Bronchial epithelial cell (primary cell): ENCODE measurements around the gene RFLNA. TPM values are rescaled to one million over a fixed set of nuclear protein-coding genes. Genes with fewer than 3 reads are reported as not detected.

Source experiments
- DNase-seq: peaks from one replicate; pipeline ENCODE4 v3.0.0-alpha.2; 2010; ENCODE audit warnings: low read depth
- FAIRE-seq: peaks from 2 replicates; lab custom pipeline; 2011; peaks lifted over from hg19 to GRCh38; lab: Jason Lieb, UNC
- H3K27me3 ChIP-seq: 2 replicates; pipeline ENCODE4 v1.5.1; 2011; ENCODE audit warnings: low read length; ENCODE audit not compliant: control insufficient read depth, insufficient read depth
- H3K36me3 ChIP-seq: 2 replicates; pipeline ENCODE4 v1.5.1; 2011; ENCODE audit warnings: low read length; ENCODE audit not compliant: control insufficient read depth, insufficient read depth
- H3K4me3 ChIP-seq: 2 replicates; pipeline ENCODE4 v1.5.1; 2011; ENCODE audit warnings: mild to moderate bottlenecking, low read depth, low read length, control low read depth
- CTCF ChIP-seq: IDR thresholded peaks from 2 replicates; pipeline ENCODE4 v1.5.1; 2011; ENCODE audit warnings: mild to moderate bottlenecking, moderate library complexity, low read length, control low read depth, inconsistent platforms; ENCODE audit not compliant: insufficient read depth, severe bottlenecking
- total RNA-seq: library from RNA; depleted of rRNA; stranded (reverse); fragments of >200 nt; gene quantifications from 2 replicates; pipeline ENCODE4 v1.2.1, GENCODE V29; 2014

RFLNA gene
- total RNA-seq, 1 donor from 2014 or later = not detected

- Histone ChIP-seq H3K36me3 (no peaks in the 10 kb centered on the region), H3K4me3 (no peak overlapping the region), H3K27me3 (peaks cover 1% of the 10 kb centered on the region)
- TF ChIP-seq CTCF = no peak
- DNase-seq = no peak
- no peak for FAIRE-seq
These were observed 11.1 kb downstream of the RFLNA start for GRCh38 chr12:124305776-124306685.

- TF ChIP-seq CTCF = no peak
- FAIRE-seq = no peak
- Histone ChIP-seq H3K36me3 (no peaks in the 10 kb centered on the region), H3K27me3 (peaks cover 2% of the 10 kb centered on the region), H3K4me3 (no peak overlapping the region)
- no peak for DNase-seq
These were observed 12.0 kb downstream of the RFLNA start for GRCh38 chr12:124306686-124307555.

- no peak for TF ChIP-seq CTCF
- Histone ChIP-seq H3K27me3 (peaks cover 1% of the 10 kb centered on the region), H3K36me3 (no peaks in the 10 kb centered on the region), H3K4me3 (no peak overlapping the region)
- DNase-seq = no peak
- FAIRE-seq = no peak
These were observed 12.6 kb downstream of the RFLNA start for GRCh38 chr12:124307556-124307825.

GRCh38 chr12:124308741-124309140, 13.8 kb downstream of the RFLNA start:
- no peak for FAIRE-seq
- Histone ChIP-seq H3K27me3 (peaks cover 1% of the 10 kb centered on the region), H3K4me3 (no peak overlapping the region), H3K36me3 (no peaks in the 10 kb centered on the region)
- DNase-seq = no peak
- TF ChIP-seq CTCF = no peak

- Histone ChIP-seq H3K4me3 (no peak overlapping the region), H3K27me3 (peaks cover 1% of the 10 kb centered on the region), H3K36me3 (no peaks in the 10 kb centered on the region)
- DNase-seq (no peak), FAIRE-seq (no peak)
- TF ChIP-seq CTCF = no peak
These were observed 14.3 kb downstream of the RFLNA start for GRCh38 chr12:124309231-124309630.
